ENCODE measurements around the gene PPM1J. TPM values are rescaled to one million over a fixed set of nuclear protein-coding genes. Genes with fewer than 3 reads are reported as not detected.

Gene PPM1J
- total and polyA plus RNA-seq, 2 of the 8 experiments (the other 6 are each of a cell fraction or from before 2014, with no cell fraction given) = 19.4 to 31.6 TPM

- CTCF ChIA-PET (ENCODE audit: partially characterized antibody) = interaction anchor here (0.8 to 2.6 kb wide), 4 partner anchors 11 to 73 kb away, joined by 3 to 21 read pairs (median 15); a partner anchor contains a TSS
- WGBS, 2 experiments (ENCODE audit: extremely low coverage in 1 of 2, insufficient coverage in 1 of 2, insufficient read length in 1 of 2, insufficient replicate concordance in 2 of 2, low coverage in 1 of 2, low lambda C conversion rate in 2 of 2, missing lambda C conversion rate in 1 of 2) = 95% methylated on average over 1 of the region's 1 CpG; no CpG with 5 or more reads in 1 of the 2 experiments
- H2BK120ac ChIP-seq (replicated peaks; ENCODE audit: low read depth, low read length) = no peak overlapping the region
- no peak overlapping the region for H3K14ac ChIP-seq (ENCODE audit: insufficient read length)
- no peak overlapping the region for H3K9ac ChIP-seq (replicated peaks in 1 of 4; ENCODE audit: extremely low read depth in 1 of 4, low read depth in 3 of 4, low read length in 3 of 4)
- no peak overlapping the region for H2BK5ac ChIP-seq (ENCODE audit: low read depth, low read length)
- no peaks in the 10 kb centered on the region for H3K36me3 ChIP-seq (ENCODE audit: control insufficient read depth in 2 of 4, insufficient read depth in 4 of 4, low read length in 3 of 4)
- H3K18ac ChIP-seq (ENCODE audit: extremely low read depth, low read length) = no peak overlapping the region
- no peak overlapping the region for H3K4me2 ChIP-seq (ENCODE audit: insufficient read depth in 1 of 2, low read depth in 2 of 2, low read length in 2 of 2)
- H3K4me3 ChIP-seq (ENCODE audit: extremely low read depth in 1 of 4, insufficient read depth in 2 of 4, low read depth in 3 of 4, low read length in 4 of 4) = no peak overlapping the region
- no peak overlapping the region for H2BK12ac ChIP-seq (ENCODE audit: low read depth, low read length)
- H4K8ac ChIP-seq (ENCODE audit: extremely low read depth, insufficient read depth, low read length) = no peak overlapping the region
- H4K5ac ChIP-seq (ENCODE audit: insufficient read length, low read depth, low read length) = no peak overlapping the region
- DNase-seq (ENCODE audit: low read depth in 1 of 2, low spot score in 2 of 2) (no peak), FAIRE-seq (no peak)
- no peaks in the 10 kb centered on the region for H3K23me2 ChIP-seq (ENCODE audit: low read depth, low read length)
- H3K23ac ChIP-seq (ENCODE audit: insufficient read length) = no peak overlapping the region
- no peak overlapping the region for H4K91ac ChIP-seq (replicated peaks; ENCODE audit: insufficient read length, low read length)
- no peak overlapping the region for H2AK5ac ChIP-seq (ENCODE audit: low read depth, low read length)
- peaks cover 0 to 4% of the 10 kb centered on the region in 2 experiments; a peak in 1 of 4 replicates for H3K9me3 ChIP-seq (ENCODE audit: insufficient read depth in 2 of 2, low read depth in 1 of 2, low read length in 1 of 2)
- POLR2A ChIA-PET (ENCODE audit: partially characterized antibody) = interaction anchor here (0.9 kb wide), 1 partner anchor 11 kb away, joined by 3 read pairs; no protein-coding TSS in a partner anchor
- H3K27me3 ChIP-seq (replicated peaks in 1 of 4; ENCODE audit: control insufficient read depth in 3 of 4, extremely low read depth in 1 of 4, insufficient read depth in 3 of 4, low read length in 3 of 4) = peaks cover 0 to 3% (median 0%) of the 10 kb centered on the region in 4 experiments; a peak in 1 of 7 replicates
- no peaks in the 10 kb centered on the region for H3K4me1 ChIP-seq (replicated peaks in 1 of 4; ENCODE audit: control insufficient read depth in 3 of 4, insufficient read depth in 4 of 4, low read length in 3 of 4)
- H2AFZ ChIP-seq (ENCODE audit: low read length) = no peak overlapping the region
- H3K79me2 ChIP-seq (ENCODE audit: control insufficient read depth in 1 of 2, insufficient read depth in 2 of 2, low read length in 2 of 2) = no peaks in the 10 kb centered on the region
- no peak overlapping the region for H2BK15ac ChIP-seq (ENCODE audit: low read length)
- H3K27ac ChIP-seq (ENCODE audit: low read depth, low read length) = no peak overlapping the region
- H4K20me1 ChIP-seq (replicated peaks in 1 of 2; ENCODE audit: control insufficient read depth in 1 of 2, insufficient read depth in 2 of 2, low read length in 2 of 2) = no peaks in the 10 kb centered on the region
- H2BK20ac ChIP-seq (ENCODE audit: low read length) = no peak overlapping the region
- no peak overlapping the region for H3K56ac ChIP-seq (replicated peaks; ENCODE audit: insufficient read length, low read depth, low read length)
- H3K4ac ChIP-seq (replicated peaks; ENCODE audit: insufficient read length, low read depth, low read length) = no peak overlapping the region
- H3K79me1 ChIP-seq (ENCODE audit: low read depth, low read length) = no peaks in the 10 kb centered on the region
- TF ChIP-seq TAF7 (optimal IDR thresholded peaks at IDR 0.05; ENCODE audit: borderline replicate concordance, low read depth, low read length) = no peak
- TF ChIP-seq NANOG (IDR thresholded peaks at IDR 0.05; ENCODE audit: insufficient read depth, low read depth, low read length, poor library complexity, severe bottlenecking) = no peak
- no peak for TF ChIP-seq CTBP2 (IDR thresholded peaks at IDR 0.05; ENCODE audit: borderline replicate concordance, insufficient read depth, insufficient read length, low read length)
- no peak for TF ChIP-seq RFX5 (IDR thresholded peaks at IDR 0.05; ENCODE audit: borderline replicate concordance, low read depth, low read length)
- TF ChIP-seq, protein P1, sequence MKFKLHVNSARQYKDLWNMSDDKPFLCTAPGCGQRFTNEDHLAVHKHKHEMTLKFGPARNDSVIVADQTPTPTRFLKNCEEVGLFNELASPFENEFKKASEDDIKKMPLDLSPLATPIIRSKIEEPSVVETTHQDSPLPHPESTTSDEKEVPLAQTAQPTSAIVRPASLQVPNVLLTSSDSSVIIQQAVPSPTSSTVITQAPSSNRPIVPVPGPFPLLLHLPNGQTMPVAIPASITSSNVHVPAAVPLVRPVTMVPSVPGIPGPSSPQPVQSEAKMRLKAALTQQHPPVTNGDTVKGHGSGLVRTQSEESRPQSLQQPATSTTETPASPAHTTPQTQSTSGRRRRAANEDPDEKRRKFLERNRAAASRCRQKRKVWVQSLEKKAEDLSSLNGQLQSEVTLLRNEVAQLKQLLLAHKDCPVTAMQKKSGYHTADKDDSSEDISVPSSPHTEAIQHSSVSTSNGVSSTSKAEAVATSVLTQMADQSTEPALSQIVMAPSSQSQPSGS (IDR thresholded peaks at IDR 0.05; ENCODE audit: low read length) = no peak
- no peak for TF ChIP-seq ZNF274 (IDR thresholded peaks at IDR 0.05; ENCODE audit: borderline replicate concordance, extremely low read depth, low read length)
- TF ChIP-seq KDM1A (IDR thresholded peaks at IDR 0.05; ENCODE audit: borderline replicate concordance, low read length) = no peak
- TF ChIP-seq FOSL1 (IDR thresholded peaks at IDR 0.05; ENCODE audit: insufficient read depth, low read depth, low read length) = no peak
- no peak for TF ChIP-seq POLR2A (IDR thresholded peaks at IDR 0.05; ENCODE audit: control extremely low read depth in 1 of 2, low read depth in 2 of 2, low read length in 2 of 2)
- no peak for TF ChIP-seq SP2 (IDR thresholded peaks at IDR 0.05; ENCODE audit: low read length)
- no peak for TF ChIP-seq TBP (IDR thresholded peaks at IDR 0.05; ENCODE audit: low read depth, low read length)
- TF ChIP-seq CREB1 (IDR thresholded peaks at IDR 0.05) = no peak
- no peak for TF ChIP-seq SAP30 (IDR thresholded peaks at IDR 0.05; ENCODE audit: insufficient read depth, insufficient replicate concordance, low read length)
Observed at GRCh38 chr1:112731451-112731850, 16.3 kb upstream of the PPM1J start.

Data from H1 (cell line).